ENCODE data around the gene LMAN2. TPM values are rescaled to one million over a fixed set of nuclear protein-coding genes. Genes with fewer than 3 reads are reported as not detected.

Gene LMAN2
- total and polyA plus RNA-seq, 8 donors: 73.5 to 621 (median 117) TPM

GRCh38 chr5:177373806-177374205, 22.3 kb upstream of the LMAN2 start:
- WGBS, 5 donors: 58 to 59% (median 58%) methylated on average over 6 of the region's 6 CpGs
- no peak for DNase-seq

GRCh38 chr5:177372910-177373309, 21.4 kb upstream of the LMAN2 start:
- Histone ChIP-seq H3K4me1 (peaks cover 24 to 48% (median 39%) of the 10 kb centered on the region in 4 donors), H3K27me3 (no peaks in the 10 kb centered on the region), H3K36me3 (peaks cover 0 to 5% (median 2%) of the 10 kb centered on the region in 4 donors), H3K27ac (peak overlapping the region in 2 of 5 donors; percentile 51 to 74), H3K4me3 (no peak overlapping the region), H3K9me3 (no peaks in the 10 kb centered on the region)
- 82 to 98% (median 87%) methylated on average over 6 of the region's 6 CpGs for WGBS, 5 donors
- no peak for TF ChIP-seq POLR2A (IDR thresholded peaks at IDR 0.05)
- no peak for TF ChIP-seq POLR2AphosphoS5 (IDR thresholded peaks at IDR 0.05)
- no peak for TF ChIP-seq EP300 (IDR thresholded peaks at IDR 0.05)
- TF ChIP-seq CTCF (IDR thresholded peaks at IDR 0.05): no peak
- DNase-seq: no peak
- intact Hi-C loops (cut with DNase I; ENCODE audit: low total_unique reads): loop anchor here (10.0 kb wide), 1 partner anchor 48 kb away; no protein-coding TSS in a partner anchor

More at GRCh38 chr5:177373806-177374205, 22.3 kb upstream of the LMAN2 start:
- Histone ChIP-seq H3K27ac (no peak overlapping the region), H3K4me1 (peaks cover 24 to 43% (median 36%) of the 10 kb centered on the region in 4 donors), H3K27me3 (no peaks in the 10 kb centered on the region), H3K36me3 (peaks cover 0 to 5% (median 0%) of the 10 kb centered on the region in 4 donors), H3K4me3 (no peak overlapping the region), H3K9me3 (no peaks in the 10 kb centered on the region)
- TF ChIP-seq EP300 (IDR thresholded peaks at IDR 0.05): no peak
- TF ChIP-seq POLR2A (IDR thresholded peaks at IDR 0.05): no peak
- no peak for TF ChIP-seq CTCF (IDR thresholded peaks at IDR 0.05)
- TF ChIP-seq POLR2AphosphoS5 (IDR thresholded peaks at IDR 0.05): no peak
- intact Hi-C loops (cut with DNase I; ENCODE audit: low total_unique reads): loop anchor here (10.0 kb wide), 1 partner anchor 49 kb away; no protein-coding TSS in a partner anchor

- TF ChIP-seq EP300 (IDR thresholded peaks at IDR 0.05) (no peak), CTCF (IDR thresholded peaks at IDR 0.05) (no peak), POLR2AphosphoS5 (IDR thresholded peaks at IDR 0.05) (no peak), POLR2A (IDR thresholded peaks at IDR 0.05) (no peak)
- no peak for DNase-seq
- Histone ChIP-seq H3K4me1 (peaks cover 30 to 55% (median 45%) of the 10 kb centered on the region in 4 donors), H3K9me3 (no peaks in the 10 kb centered on the region), H3K27me3 (no peaks in the 10 kb centered on the region), H3K36me3 (peaks cover 0 to 9% (median 2%) of the 10 kb centered on the region in 4 donors), H3K4me3 (peak overlapping the region in 1 of 4 donors; percentile 40), H3K27ac (peak overlapping the region in 3 of 5 donors; percentile 46 to 74 (median 51))
- 86 to 91% (median 89%) methylated on average over 6 to 12 of the region's 12 CpGs for WGBS, 5 donors
- intact Hi-C loops (cut with DNase I; ENCODE audit: low total_unique reads): loop anchor here (10.0 kb wide), 1 partner anchor 47 kb away; no protein-coding TSS in a partner anchor
Observed at GRCh38 chr5:177372034-177372896, 20.8 kb upstream of the LMAN2 start.

- WGBS, 5 donors: 49 to 72% (median 57%) methylated on average over 12 to 26 of the region's 26 CpGs
- peaks cover 0 to 9% (median 2%) of the 10 kb centered on the region in 4 donors for H3K36me3 ChIP-seq
- TF ChIP-seq POLR2AphosphoS5 (IDR thresholded peaks at IDR 0.05) (no peak), CTCF (IDR thresholded peaks at IDR 0.05) (no peak), EP300 (IDR thresholded peaks at IDR 0.05) (no peak), POLR2A (IDR thresholded peaks at IDR 0.05) (no peak)
- peaks cover 37 to 64% (median 52%) of the 10 kb centered on the region in 4 donors for H3K4me1 ChIP-seq
- H3K27me3 ChIP-seq: no peaks in the 10 kb centered on the region
- peak overlapping the region; percentile 50 to 74 (median 68) for H3K27ac ChIP-seq
- H3K4me3 ChIP-seq: peak overlapping the region; percentile 32 to 55 (median 44)
- no peaks in the 10 kb centered on the region for H3K9me3 ChIP-seq
- DNase-seq: no peak
- intact Hi-C loops (cut with DNase I; ENCODE audit: low total_unique reads): loop anchor here (10.0 kb wide), 1 partner anchor 47 kb away; no protein-coding TSS in a partner anchor
Observed at GRCh38 chr5:177371120-177372033, 19.9 kb upstream of the LMAN2 start.
